ENCODE results near the gene CISD3.

GRCh38 chr17:38712593-38712992 is 17.5 kb upstream of the CISD3 start:
- TF ChIP-seq CTCF (IDR thresholded peaks at IDR 0.05) (no peak), POLR2A (IDR thresholded peaks at IDR 0.05) (no peak)

All from heart left ventricle (tissue), 13 donors.